Endothelial cell of umbilical vein (primary cell): Measurements from ENCODE around the gene PHF12. TPM values are rescaled to one million over a fixed set of nuclear protein-coding genes. Genes with fewer than 3 reads are reported as not detected.

Experiments used
- BruUV-seq: library from RNA; stranded (reverse); fragments of 400-500 nt; replicated peaks from 2 replicates; lab custom pipeline; 2021; lab: Mats Ljungman, UMichigan
- CTCF ChIA-PET: fragments of 300-600, 350-600 bp; sonication (Branson Sonifier 250); formaldehyde crosslinking; loops from one replicate; lab custom pipeline; 2021; ENCODE audit warnings: antibody characterized with exemption, inconsistent platforms; lab: Charles Lee
- POLR2A ChIA-PET: fragments of 300-600, 350-600 bp; sonication (Branson Sonifier 250); formaldehyde crosslinking; loops from one replicate; lab custom pipeline; 2021; ENCODE audit warnings: antibody characterized with exemption, inconsistent platforms; lab: Charles Lee
- DNase-seq: peaks from one replicate; pipeline ENCODE4 v3.0.0-alpha.2; 2011; ENCODE audit warnings: low read depth, low spot score
- FAIRE-seq: peaks from 2 replicates; lab custom pipeline; 2011; peaks lifted over from hg19 to GRCh38; lab: Jason Lieb, UNC
- H2AFZ ChIP-seq: 2 replicates; pipeline ENCODE4 v1.6.0; 2012; ENCODE audit warnings: low read depth, low read length, control low read depth, inconsistent platforms
- H3K27ac ChIP-seq: 2 replicates; pipeline ENCODE4 v1.5.1; 2011; ENCODE audit warnings: low read depth, mild to moderate bottlenecking, control low read depth, low read length, moderate library complexity; ENCODE audit not compliant: insufficient read depth
- H3K27me3 ChIP-seq, 2 experiments: 2 replicates each; pipeline versions ENCODE4 v1.6.0 to v1.6.1; 2011; ENCODE audit warnings: low read length in 2 of 2, mixed read lengths in 1 of 2; ENCODE audit not compliant: control insufficient read depth in 2 of 2, insufficient read depth in 2 of 2
- H3K36me3 ChIP-seq, 2 experiments: 2 replicates in 1 of 2; 3 replicates in 1 of 2; pipeline ENCODE4 v1.5.1; 2011; ENCODE audit warnings: low read length in 2 of 2, mild to moderate bottlenecking in 1 of 2, moderate library complexity in 1 of 2; ENCODE audit not compliant: control insufficient read depth in 2 of 2, insufficient read depth in 2 of 2; ENCODE audit errors: extremely low read depth in 1 of 2
- H3K4me1 ChIP-seq: 3 replicates; pipeline ENCODE4 v1.5.1; 2011; ENCODE audit warnings: mild to moderate bottlenecking, low read length; ENCODE audit not compliant: control insufficient read depth, insufficient read depth; ENCODE audit errors: extremely low read depth
- H3K4me2 ChIP-seq: 2 replicates; pipeline ENCODE4 v1.6.1; 2011; ENCODE audit warnings: low read length, control low read depth, mixed read lengths; ENCODE audit not compliant: insufficient read depth
- H3K4me3 ChIP-seq, 3 experiments: fragments of 200-600 bp in 1 of 3; sonication (generic), shearing (Covaris generic) in 1 of 3; replicated peaks in 1 of 3; 2 replicates each; pipeline ENCODE4 v1.5.1; 2011 to 2016; ENCODE audit warnings: control low read depth in 3 of 3, low read length in 3 of 3, mild to moderate bottlenecking in 2 of 3, inconsistent platforms in 1 of 3, low read depth in 1 of 3, moderate library complexity in 1 of 3; ENCODE audit not compliant: insufficient read depth in 1 of 3
- H3K79me2 ChIP-seq: 2 replicates; pipeline ENCODE4 v1.6.0; 2012; ENCODE audit warnings: low read length, inconsistent platforms; ENCODE audit not compliant: control insufficient read depth, insufficient read depth
- H3K9ac ChIP-seq: replicated peaks from 2 replicates; pipeline ENCODE3; 2011; ENCODE audit warnings: low read length, control low read depth; ENCODE audit not compliant: insufficient read depth; ENCODE audit errors: extremely low read depth
- H3K9me1 ChIP-seq: replicated peaks from 3 replicates; pipeline ENCODE4 v1.6.0; 2011; ENCODE audit warnings: mild to moderate bottlenecking, low read length; ENCODE audit not compliant: control insufficient read depth, insufficient read depth; ENCODE audit errors: extremely low read depth
- H3K9me3 ChIP-seq: replicated peaks from 2 replicates; pipeline ENCODE4 v1.5.1; 2012; ENCODE audit warnings: low read length, inconsistent platforms; ENCODE audit not compliant: control insufficient read depth, insufficient read depth
- H4K20me1 ChIP-seq: replicated peaks from 2 replicates; pipeline ENCODE3; 2011; ENCODE audit warnings: mild to moderate bottlenecking, low read length; ENCODE audit not compliant: control insufficient read depth, insufficient read depth; ENCODE audit errors: extremely low read depth
- EZH2 ChIP-seq: IDR thresholded peaks from 2 replicates; pipeline ENCODE4 v1.6.1; 2012; ENCODE audit warnings: borderline replicate concordance, low read depth, mild to moderate bottlenecking, moderate library complexity, low read length, inconsistent platforms; ENCODE audit not compliant: severe bottlenecking
- FOS ChIP-seq: IDR thresholded peaks from 2 replicates; pipeline ENCODE4 v1.6.1; 2011; ENCODE audit warnings: mild to moderate bottlenecking, low read length, moderate library complexity, borderline replicate concordance; ENCODE audit not compliant: insufficient read depth
- GATA2 ChIP-seq: IDR thresholded peaks from 2 replicates; pipeline ENCODE4 v1.7.0; 2011; ENCODE audit warnings: low read depth, mild to moderate bottlenecking, moderate library complexity, mixed read lengths, low read length; ENCODE audit not compliant: insufficient read length, insufficient read depth
- JUN ChIP-seq: IDR thresholded peaks from 2 replicates; pipeline ENCODE4 v1.6.1; 2011; ENCODE audit warnings: borderline replicate concordance, low read depth; ENCODE audit not compliant: insufficient read length, insufficient read depth
- MAX ChIP-seq: IDR thresholded peaks from 2 replicates; pipeline ENCODE4 v1.6.1; 2011; ENCODE audit not compliant: insufficient read depth, insufficient read length
- MYC ChIP-seq: IDR thresholded peaks from one replicate; pipeline ENCODE4 v1.6.1; 2011; ENCODE audit warnings: mild to moderate bottlenecking, low read depth, low read length
- POLR2A ChIP-seq: IDR thresholded peaks from 2 replicates; pipeline ENCODE4 v1.6.1; 2012; ENCODE audit warnings: low read depth, mild to moderate bottlenecking, control low read depth, low read length
- POLR2AphosphoS5 ChIP-seq: IDR thresholded peaks from 2 replicates; pipeline ENCODE4 v1.6.1; 2012; ENCODE audit warnings: low read depth, mild to moderate bottlenecking, control low read depth, low read length, moderate library complexity; ENCODE audit not compliant: insufficient read depth
- dilution Hi-C: fragments of 300-500 bp; cut with MboI; formaldehyde crosslinking; loops from one replicate; pipeline ENCODE4 v1.15.0; 2019; ENCODE audit warnings: low sequenced_read_pairs; ENCODE audit not compliant: extremely low pct_ligation_motif_present
- intact Hi-C: fragments of 100-400 bp; cut with micrococcal nuclease; formaldehyde crosslinking; loops from one replicate; pipeline ENCODE4 v1.10.0; 2022
- polyA plus RNA-seq, 4 experiments: library from polyadenylated mRNA; depleted of rRNA in 3 of 4; stranded (reverse) in 3 of 4; unstranded in 1 of 4; fragments of >200 nt; gene quantifications; 2 replicates each; pipeline versions ENCODE4 v1.2.1 to v1.2.3, GENCODE V29; 2011 to 2012; ENCODE audit warnings: missing spikeins in 1 of 4
- total RNA-seq: library from RNA; stranded (reverse); gene quantifications from 2 replicates; pipeline ENCODE4 v1.2.3, GENCODE V29; 2021
- TF ChIP-seq, protein P1 (sequence below), 2 donors: IDR thresholded peaks; 1 replicate in 1 of 2; 2 replicates in 1 of 2; pipeline ENCODE4 v1.5.1; 2011; ENCODE audit warnings: low read length in 2 of 2, mild to moderate bottlenecking in 2 of 2, moderate library complexity in 2 of 2, control low read depth in 1 of 2, inconsistent platforms in 1 of 2, low read depth in 1 of 2; ENCODE audit not compliant: insufficient read depth in 1 of 2; ENCODE audit errors: extremely low read depth in 1 of 2

PHF12 gene
- total and polyA plus RNA-seq, 2 donors (not counting 3 experiments of a cell fraction or from before 2014, with no cell fraction given) = 26.6 to 44.2 TPM

GRCh38 chr17:28941251-28941650 lies 10.1 kb downstream of the PHF12 start:
- Histone ChIP-seq H3K9me3 (no peaks in the 10 kb centered on the region), H3K79me2 (peaks cover 88% of the 10 kb centered on the region), H3K4me1 (peaks cover 26% of the 10 kb centered on the region), H3K9me1 (no peaks in the 10 kb centered on the region), H2AFZ (no peak overlapping the region), H3K27ac (no peak overlapping the region), H4K20me1 (peaks cover 9% of the 10 kb centered on the region), H3K27me3 (no peaks in the 10 kb centered on the region), H3K36me3 (no peaks in the 10 kb centered on the region), H3K4me3 (no peak overlapping the region), H3K9ac (no peak overlapping the region), H3K4me2 (no peak overlapping the region)
- intact Hi-C loops = no loop called here
- no peak for TF ChIP-seq POLR2A
- no peak for TF ChIP-seq POLR2AphosphoS5
- TF ChIP-seq FOS = no peak
- TF ChIP-seq MYC = no peak
- TF ChIP-seq, protein P1, sequence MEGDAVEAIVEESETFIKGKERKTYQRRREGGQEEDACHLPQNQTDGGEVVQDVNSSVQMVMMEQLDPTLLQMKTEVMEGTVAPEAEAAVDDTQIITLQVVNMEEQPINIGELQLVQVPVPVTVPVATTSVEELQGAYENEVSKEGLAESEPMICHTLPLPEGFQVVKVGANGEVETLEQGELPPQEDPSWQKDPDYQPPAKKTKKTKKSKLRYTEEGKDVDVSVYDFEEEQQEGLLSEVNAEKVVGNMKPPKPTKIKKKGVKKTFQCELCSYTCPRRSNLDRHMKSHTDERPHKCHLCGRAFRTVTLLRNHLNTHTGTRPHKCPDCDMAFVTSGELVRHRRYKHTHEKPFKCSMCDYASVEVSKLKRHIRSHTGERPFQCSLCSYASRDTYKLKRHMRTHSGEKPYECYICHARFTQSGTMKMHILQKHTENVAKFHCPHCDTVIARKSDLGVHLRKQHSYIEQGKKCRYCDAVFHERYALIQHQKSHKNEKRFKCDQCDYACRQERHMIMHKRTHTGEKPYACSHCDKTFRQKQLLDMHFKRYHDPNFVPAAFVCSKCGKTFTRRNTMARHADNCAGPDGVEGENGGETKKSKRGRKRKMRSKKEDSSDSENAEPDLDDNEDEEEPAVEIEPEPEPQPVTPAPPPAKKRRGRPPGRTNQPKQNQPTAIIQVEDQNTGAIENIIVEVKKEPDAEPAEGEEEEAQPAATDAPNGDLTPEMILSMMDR (IDR thresholded peaks at IDR 0.05; ENCODE audit: extremely low read depth in 1 of 2, insufficient read depth in 1 of 2, low read depth in 1 of 2, low read length in 2 of 2) = no peak
- ChIA-PET CTCF (interaction anchor here (0.8 to 1.6 kb wide), 5 partner anchors 12 to 177 kb away, joined by 3 to 5 read pairs (median 5); no protein-coding TSS in a partner anchor), POLR2A (interaction anchor here (1.4 kb wide), 1 partner anchor 9 kb away, joined by 5 read pairs; no protein-coding TSS in a partner anchor)
- dilution Hi-C loops = no loop called here
- FAIRE-seq (peak; percentile 18), DNase-seq (no peak)
- no TSS peak for BruUV-seq

DNA sequence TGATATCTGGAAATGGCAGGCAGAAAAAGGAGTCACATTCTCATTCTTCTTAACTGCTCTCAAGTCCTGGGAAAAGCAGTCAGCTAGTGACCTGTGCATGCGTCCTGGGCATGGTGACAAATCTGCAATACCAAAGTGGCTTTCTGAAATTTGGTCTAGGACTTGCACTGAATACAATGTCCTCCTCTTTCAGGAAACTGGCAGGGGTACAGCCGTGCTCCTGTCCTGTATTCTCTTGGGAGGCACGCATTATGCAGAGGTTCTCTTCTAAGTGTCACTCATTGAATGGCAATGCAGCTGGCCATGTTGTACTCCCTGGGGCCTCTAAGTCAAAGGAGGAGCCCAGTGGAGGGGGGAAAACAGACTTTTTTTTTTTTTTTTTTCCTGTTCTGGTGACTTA lies 10.6 kb downstream of the PHF12 start:
- Histone ChIP-seq H3K4me3 (no peak overlapping the region), H3K4me1 (peaks cover 22% of the 10 kb centered on the region), H3K27me3 (no peaks in the 10 kb centered on the region), H3K9me3 (no peaks in the 10 kb centered on the region), H2AFZ (no peak overlapping the region), H3K9ac (no peak overlapping the region), H3K79me2 (peaks cover 92% of the 10 kb centered on the region), H3K36me3 (no peaks in the 10 kb centered on the region), H3K4me2 (no peak overlapping the region), H3K27ac (no peak overlapping the region), H3K9me1 (no peaks in the 10 kb centered on the region), H4K20me1 (peaks cover 9% of the 10 kb centered on the region)
- CTCF ChIA-PET = interaction anchor here (0.8 to 2.9 kb wide), 6 partner anchors 11 to 177 kb away, joined by 3 to 9 read pairs (median 5); no protein-coding TSS in a partner anchor
- TF ChIP-seq JUN (no peak), MYC (no peak), MAX (no peak), POLR2A (no peak), GATA2 (no peak), EZH2 (no peak), POLR2AphosphoS5 (no peak), FOS (no peak)
- TF ChIP-seq, protein P1 (IDR thresholded peaks at IDR 0.05; ENCODE audit: extremely low read depth in 1 of 2, insufficient read depth in 1 of 2, low read depth in 1 of 2, low read length in 2 of 2) = no peak
- peak; percentile 79 for FAIRE-seq
- no TSS peak for BruUV-seq
- intact Hi-C loops (no loop called here), dilution Hi-C loops (no loop called here)
- DNase-seq = no peak
- POLR2A ChIA-PET = interaction anchor here (1.4 kb wide), 1 partner anchor 9 kb away, joined by 5 read pairs; no protein-coding TSS in a partner anchor
